ENCODE measurements around the gene CHID1.

GRCh38 chr11:928786-929185 is 18.2 kb upstream of the CHID1 start:
- TF ChIP-seq CTCF (IDR thresholded peaks at IDR 0.05): no peak
- no peak for TF ChIP-seq EP300 (IDR thresholded peaks at IDR 0.05)

All from upper lobe of left lung (tissue), 4 donors.